ENCODE results near the gene LPO. TPM values are rescaled to one million over a fixed set of nuclear protein-coding genes. Genes with fewer than 3 reads are reported as not detected.
A peak's percentile ranks its signal among the peaks of the same experiment; 100 is the strongest.

LPO gene
- total RNA-seq, 1 donor from 2014 or later = not detected

DNA sequence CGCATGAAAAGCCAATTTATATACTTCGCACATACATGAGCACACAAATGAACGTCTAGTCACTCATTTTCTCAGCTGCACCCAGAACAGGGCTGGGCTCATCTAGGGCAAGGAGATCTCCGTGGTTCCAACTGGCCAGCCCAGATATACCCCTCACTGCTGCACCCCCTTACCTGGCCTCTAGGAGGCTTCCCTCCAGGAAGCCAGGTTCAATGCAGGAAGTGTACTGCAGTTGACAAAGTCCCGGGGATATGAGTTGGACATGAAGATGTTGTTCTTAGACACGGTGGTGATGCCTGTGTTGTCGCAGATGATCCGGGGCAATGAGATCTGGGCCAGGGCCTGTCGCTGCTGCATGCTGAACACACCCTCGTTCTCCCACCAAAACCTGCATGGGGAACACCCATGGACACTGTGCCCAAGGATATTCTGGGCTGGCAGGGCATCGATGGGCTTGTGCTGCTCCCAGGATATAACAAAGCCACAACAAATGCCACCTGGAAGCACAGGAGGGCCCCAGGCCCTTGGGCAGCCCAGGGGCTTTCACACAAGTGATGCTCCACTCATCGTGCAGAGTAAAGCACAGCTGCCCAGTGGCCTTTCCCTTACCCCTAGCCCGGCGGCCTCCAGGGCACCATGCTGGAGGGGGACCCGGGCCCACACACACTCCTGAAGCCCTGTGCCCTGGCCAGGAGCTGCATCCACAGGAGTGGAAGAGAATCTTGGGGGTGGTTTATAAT, 32.3 kb downstream of the LPO start:
- Mint-ChIP-seq H3K36me3 (ENCODE audit: unreplicated experiment) (peaks cover 5% of the 10 kb centered on the region), H3K9me3 (ENCODE audit: unreplicated experiment) (peaks cover 2% of the 10 kb centered on the region), H3K4me1 (ENCODE audit: low read depth, unreplicated experiment) (no peaks in the 10 kb centered on the region), H3K27ac (ENCODE audit: unreplicated experiment) (no peak overlapping the region), H3K4me3 (ENCODE audit: unreplicated experiment) (no peak overlapping the region), H3K27me3 (ENCODE audit: unreplicated experiment) (peaks cover 6% of the 10 kb centered on the region)
- TF ChIP-seq, protein P1, sequence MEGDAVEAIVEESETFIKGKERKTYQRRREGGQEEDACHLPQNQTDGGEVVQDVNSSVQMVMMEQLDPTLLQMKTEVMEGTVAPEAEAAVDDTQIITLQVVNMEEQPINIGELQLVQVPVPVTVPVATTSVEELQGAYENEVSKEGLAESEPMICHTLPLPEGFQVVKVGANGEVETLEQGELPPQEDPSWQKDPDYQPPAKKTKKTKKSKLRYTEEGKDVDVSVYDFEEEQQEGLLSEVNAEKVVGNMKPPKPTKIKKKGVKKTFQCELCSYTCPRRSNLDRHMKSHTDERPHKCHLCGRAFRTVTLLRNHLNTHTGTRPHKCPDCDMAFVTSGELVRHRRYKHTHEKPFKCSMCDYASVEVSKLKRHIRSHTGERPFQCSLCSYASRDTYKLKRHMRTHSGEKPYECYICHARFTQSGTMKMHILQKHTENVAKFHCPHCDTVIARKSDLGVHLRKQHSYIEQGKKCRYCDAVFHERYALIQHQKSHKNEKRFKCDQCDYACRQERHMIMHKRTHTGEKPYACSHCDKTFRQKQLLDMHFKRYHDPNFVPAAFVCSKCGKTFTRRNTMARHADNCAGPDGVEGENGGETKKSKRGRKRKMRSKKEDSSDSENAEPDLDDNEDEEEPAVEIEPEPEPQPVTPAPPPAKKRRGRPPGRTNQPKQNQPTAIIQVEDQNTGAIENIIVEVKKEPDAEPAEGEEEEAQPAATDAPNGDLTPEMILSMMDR (IDR thresholded peaks at IDR 0.05; ENCODE audit: partially characterized antibody, unreplicated experiment) = peak; percentile 43
- no peak for DNase-seq

- Mint-ChIP-seq H3K4me1 (ENCODE audit: low read depth, unreplicated experiment) (no peaks in the 10 kb centered on the region), H3K9me3 (ENCODE audit: unreplicated experiment) (no peaks in the 10 kb centered on the region), H3K27ac (ENCODE audit: unreplicated experiment) (no peak overlapping the region), H3K4me3 (ENCODE audit: unreplicated experiment) (no peak overlapping the region), H3K27me3 (ENCODE audit: unreplicated experiment) (peaks cover 6% of the 10 kb centered on the region), H3K36me3 (ENCODE audit: unreplicated experiment) (peaks cover 5% of the 10 kb centered on the region)
- TF ChIP-seq, protein P1 (IDR thresholded peaks at IDR 0.05; ENCODE audit: partially characterized antibody, unreplicated experiment) = no peak
- no peak for DNase-seq
Observed at GRCh38 chr17:58271216-58271931, 33.0 kb downstream of the LPO start.

DNA sequence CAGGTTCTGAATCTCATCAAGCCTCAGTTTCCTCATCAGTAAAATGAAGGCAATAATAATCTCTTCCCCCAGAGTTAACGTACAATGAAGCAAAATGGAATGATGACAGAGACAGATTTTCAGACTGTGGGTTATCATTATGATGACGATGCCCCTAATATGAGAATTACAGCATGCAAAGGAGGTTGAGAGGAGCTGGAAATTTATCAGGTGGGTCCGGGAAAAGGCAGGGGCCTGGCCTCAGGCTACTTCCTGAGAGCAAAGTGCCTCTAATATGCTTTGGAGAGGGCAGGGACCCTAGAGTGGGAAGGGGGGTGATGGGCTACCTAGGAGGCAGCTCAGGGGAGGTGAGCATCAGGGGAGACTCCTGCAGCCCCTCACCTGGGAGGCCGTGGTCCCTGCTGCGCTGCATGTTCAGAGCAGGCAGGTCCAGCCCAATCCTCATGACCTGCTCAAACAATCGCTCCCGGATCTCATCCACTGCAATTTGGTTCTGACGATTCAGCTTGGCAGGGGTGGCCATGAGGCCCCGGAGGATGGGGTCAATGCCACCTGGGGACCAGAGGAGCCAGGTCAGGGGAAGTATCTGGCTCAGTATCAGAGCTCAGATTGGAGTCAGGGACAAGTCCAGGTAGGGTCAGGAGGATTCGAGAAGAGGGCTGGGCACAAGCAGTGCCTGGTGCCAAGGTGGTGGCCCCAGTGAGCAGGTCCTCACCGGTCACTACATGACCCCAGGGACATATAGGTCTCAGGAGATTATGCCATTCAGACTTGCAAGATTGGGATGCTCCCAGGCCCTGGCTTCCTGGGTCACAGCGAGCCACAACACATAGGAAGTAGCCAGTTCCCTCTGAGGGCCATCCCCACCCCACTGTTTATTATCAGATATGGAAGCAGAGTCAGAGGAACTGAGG, 34.2 kb downstream of the LPO start:
- H3K27me3 Mint-ChIP-seq (ENCODE audit: unreplicated experiment) = peaks cover 6% of the 10 kb centered on the region
- no peaks in the 10 kb centered on the region for H3K4me1 Mint-ChIP-seq (ENCODE audit: low read depth, unreplicated experiment)

DNA sequence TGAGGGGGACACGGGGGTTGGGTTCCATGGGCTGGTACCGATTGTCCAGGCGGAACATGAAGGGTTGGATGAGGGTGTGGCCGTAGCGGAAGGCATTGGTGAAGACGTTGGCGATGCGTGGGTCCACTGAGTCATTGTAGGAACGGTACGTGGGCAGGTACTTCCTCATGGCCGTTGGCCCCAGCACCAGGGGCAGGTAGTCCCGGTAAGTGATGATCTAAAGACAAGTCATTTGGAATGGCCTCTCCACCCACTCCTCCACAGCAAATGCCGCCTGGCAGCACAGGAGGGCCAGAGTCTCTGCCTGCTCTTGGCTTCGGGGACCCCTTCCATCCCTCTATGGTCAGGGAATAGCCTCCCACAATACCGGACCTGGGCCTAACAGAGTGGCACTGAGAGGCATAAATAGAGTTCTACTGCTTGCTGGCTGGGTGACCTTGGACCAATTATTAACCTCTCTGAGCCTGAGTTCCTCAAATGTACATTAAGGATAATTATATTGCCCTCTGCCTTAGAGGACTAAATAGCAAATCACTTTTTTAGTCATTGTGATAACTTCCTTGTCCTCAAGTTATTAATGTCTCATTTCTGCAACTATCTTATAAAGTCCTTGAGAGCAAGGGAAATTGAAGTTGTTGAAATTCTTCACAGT, 35.2 kb downstream of the LPO start:
- peaks cover 5% of the 10 kb centered on the region for H3K36me3 Mint-ChIP-seq (ENCODE audit: unreplicated experiment)
- H3K27me3 Mint-ChIP-seq (ENCODE audit: unreplicated experiment) = peaks cover 11% of the 10 kb centered on the region
- H3K9me3 Mint-ChIP-seq (ENCODE audit: unreplicated experiment) = peaks cover under 1% of the 10 kb centered on the region
- H3K27ac Mint-ChIP-seq (ENCODE audit: unreplicated experiment) = no peak overlapping the region
- peaks cover 2% of the 10 kb centered on the region for H3K4me1 Mint-ChIP-seq (ENCODE audit: low read depth, unreplicated experiment)
- no peak for DNase-seq
- TF ChIP-seq, protein P1 (IDR thresholded peaks at IDR 0.05; ENCODE audit: partially characterized antibody, unreplicated experiment) = no peak
- no peak overlapping the region for H3K4me3 Mint-ChIP-seq (ENCODE audit: unreplicated experiment)

More for the DNA sequence above, 34.2 kb downstream of the LPO start:
- Mint-ChIP-seq H3K9me3 (ENCODE audit: unreplicated experiment) (no peaks in the 10 kb centered on the region), H3K36me3 (ENCODE audit: unreplicated experiment) (peaks cover 5% of the 10 kb centered on the region), H3K27ac (ENCODE audit: unreplicated experiment) (no peak overlapping the region), H3K4me3 (ENCODE audit: unreplicated experiment) (no peak overlapping the region)
- TF ChIP-seq, protein P1 (IDR thresholded peaks at IDR 0.05; ENCODE audit: partially characterized antibody, unreplicated experiment) = no peak
- no peak for DNase-seq
